ENCODE measurements around the gene SERINC4.

DNA sequence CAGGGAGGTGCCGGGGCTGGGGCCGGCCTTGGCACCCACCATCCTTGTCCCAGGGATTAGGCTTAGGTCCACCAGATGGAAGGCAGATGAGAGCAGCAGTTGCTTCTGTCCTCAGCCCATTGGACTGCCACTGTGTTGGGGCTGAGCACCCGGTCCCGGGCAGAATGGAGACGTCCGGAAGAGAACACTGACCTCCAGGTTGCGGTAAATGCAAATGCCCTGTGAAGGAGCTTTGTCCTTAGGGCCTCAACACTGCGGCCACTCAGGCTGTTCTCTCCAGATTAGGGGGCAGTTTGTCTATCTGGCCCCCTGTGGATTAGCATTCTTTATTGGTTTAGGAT lies at the start of gene SERINC4:
- TF ChIP-seq, protein P1, sequence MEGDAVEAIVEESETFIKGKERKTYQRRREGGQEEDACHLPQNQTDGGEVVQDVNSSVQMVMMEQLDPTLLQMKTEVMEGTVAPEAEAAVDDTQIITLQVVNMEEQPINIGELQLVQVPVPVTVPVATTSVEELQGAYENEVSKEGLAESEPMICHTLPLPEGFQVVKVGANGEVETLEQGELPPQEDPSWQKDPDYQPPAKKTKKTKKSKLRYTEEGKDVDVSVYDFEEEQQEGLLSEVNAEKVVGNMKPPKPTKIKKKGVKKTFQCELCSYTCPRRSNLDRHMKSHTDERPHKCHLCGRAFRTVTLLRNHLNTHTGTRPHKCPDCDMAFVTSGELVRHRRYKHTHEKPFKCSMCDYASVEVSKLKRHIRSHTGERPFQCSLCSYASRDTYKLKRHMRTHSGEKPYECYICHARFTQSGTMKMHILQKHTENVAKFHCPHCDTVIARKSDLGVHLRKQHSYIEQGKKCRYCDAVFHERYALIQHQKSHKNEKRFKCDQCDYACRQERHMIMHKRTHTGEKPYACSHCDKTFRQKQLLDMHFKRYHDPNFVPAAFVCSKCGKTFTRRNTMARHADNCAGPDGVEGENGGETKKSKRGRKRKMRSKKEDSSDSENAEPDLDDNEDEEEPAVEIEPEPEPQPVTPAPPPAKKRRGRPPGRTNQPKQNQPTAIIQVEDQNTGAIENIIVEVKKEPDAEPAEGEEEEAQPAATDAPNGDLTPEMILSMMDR (IDR thresholded peaks at IDR 0.05; ENCODE audit: insufficient read depth, low read length) = no peak
- no peak for TF ChIP-seq GABPA (IDR thresholded peaks at IDR 0.05; ENCODE audit: low read depth)

Measured in HL-60 (cell line).